IMR-90 (cell line): ENCODE data around the gene TAS2R8.

Experiments
- BHLHE40 ChIP-seq: fragments of 150-350 bp; IDR thresholded peaks from 2 replicates; pipeline ENCODE4 v1.6.1; 2016; ENCODE audit warnings: mild to moderate bottlenecking, low read depth, low read length
- CEBPB ChIP-seq: IDR thresholded peaks from 2 replicates; pipeline ENCODE4 v1.6.1; 2012; ENCODE audit warnings: low read depth, low read length, improper control_type of control experiment
- FOS ChIP-seq: fragments of 150-350 bp; IDR thresholded peaks from 2 replicates; pipeline ENCODE4 v1.6.1; 2016; ENCODE audit warnings: low read depth, low read length
- MAFK ChIP-seq: IDR thresholded peaks from 2 replicates; pipeline ENCODE4 v1.6.1; 2012; ENCODE audit warnings: low read depth, low read length, improper control_type of control experiment
- MXI1 ChIP-seq: IDR thresholded peaks from 2 replicates; pipeline ENCODE4 v1.6.1; 2012; ENCODE audit warnings: low read depth, mild to moderate bottlenecking, low read length, moderate library complexity, borderline replicate concordance
- NFE2L2 ChIP-seq: fragments of 150-350 bp; IDR thresholded peaks from 2 replicates; pipeline ENCODE4 v1.6.1; 2016; ENCODE audit warnings: low read depth, mild to moderate bottlenecking, low read length
- POLR2A ChIP-seq: IDR thresholded peaks from 2 replicates; pipeline ENCODE4 v1.6.1; 2012; ENCODE audit warnings: mild to moderate bottlenecking, low read depth, low read length
- RAD21 ChIP-seq: IDR thresholded peaks from 2 replicates; pipeline ENCODE4 v1.6.1; 2012; ENCODE audit warnings: low read length, improper control_type of control experiment
- RFX5 ChIP-seq: IDR thresholded peaks from 2 replicates; pipeline ENCODE4 v1.8.0; 2012; ENCODE audit warnings: low read depth, mild to moderate bottlenecking, low read length, moderate library complexity
- TF ChIP-seq, protein P1 (sequence below): conservative IDR thresholded peaks from 2 replicates; pipeline ENCODE4 v1.5.1; 2012; ENCODE audit warnings: mild to moderate bottlenecking, low read depth, low read length, improper control_type of control experiment
- TF ChIP-seq, protein P2 (sequence below): fragments of 150-350 bp; IDR thresholded peaks from 2 replicates; pipeline ENCODE4 v1.6.1; 2016; ENCODE audit warnings: low read depth, mild to moderate bottlenecking, low read length, moderate library complexity, borderline replicate concordance
- TF ChIP-seq, protein P3 (sequence below): fragments of 150-350 bp; IDR thresholded peaks from 2 replicates; pipeline ENCODE4 v1.6.1; 2017; ENCODE audit warnings: mild to moderate bottlenecking, antibody characterized with exemption, low read length, low read depth

DNA sequence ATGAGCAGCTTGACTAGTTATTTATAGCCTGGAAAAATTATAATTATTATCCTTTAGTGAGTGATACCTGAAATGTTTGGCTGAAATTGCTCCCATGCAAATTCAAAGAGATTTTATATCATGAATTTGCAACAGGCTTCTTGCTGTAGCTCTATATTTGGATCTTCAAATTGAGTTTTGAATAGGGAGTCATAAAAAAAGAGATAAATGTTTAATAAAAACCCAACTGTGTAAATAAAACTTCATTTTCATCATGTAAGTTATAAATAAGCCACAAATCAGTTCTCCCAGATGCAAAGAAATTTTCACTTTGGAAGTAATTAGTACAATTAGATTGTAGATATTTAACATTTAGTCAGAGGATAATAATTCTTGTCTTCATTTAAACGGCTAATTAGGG lies at the start of gene TAS2R8:
- TF ChIP-seq, protein P1, sequence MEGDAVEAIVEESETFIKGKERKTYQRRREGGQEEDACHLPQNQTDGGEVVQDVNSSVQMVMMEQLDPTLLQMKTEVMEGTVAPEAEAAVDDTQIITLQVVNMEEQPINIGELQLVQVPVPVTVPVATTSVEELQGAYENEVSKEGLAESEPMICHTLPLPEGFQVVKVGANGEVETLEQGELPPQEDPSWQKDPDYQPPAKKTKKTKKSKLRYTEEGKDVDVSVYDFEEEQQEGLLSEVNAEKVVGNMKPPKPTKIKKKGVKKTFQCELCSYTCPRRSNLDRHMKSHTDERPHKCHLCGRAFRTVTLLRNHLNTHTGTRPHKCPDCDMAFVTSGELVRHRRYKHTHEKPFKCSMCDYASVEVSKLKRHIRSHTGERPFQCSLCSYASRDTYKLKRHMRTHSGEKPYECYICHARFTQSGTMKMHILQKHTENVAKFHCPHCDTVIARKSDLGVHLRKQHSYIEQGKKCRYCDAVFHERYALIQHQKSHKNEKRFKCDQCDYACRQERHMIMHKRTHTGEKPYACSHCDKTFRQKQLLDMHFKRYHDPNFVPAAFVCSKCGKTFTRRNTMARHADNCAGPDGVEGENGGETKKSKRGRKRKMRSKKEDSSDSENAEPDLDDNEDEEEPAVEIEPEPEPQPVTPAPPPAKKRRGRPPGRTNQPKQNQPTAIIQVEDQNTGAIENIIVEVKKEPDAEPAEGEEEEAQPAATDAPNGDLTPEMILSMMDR = no peak
- TF ChIP-seq POLR2A (no peak), RFX5 (no peak), MXI1 (no peak), CEBPB (no peak), NFE2L2 (no peak), RAD21 (no peak), FOS (no peak), BHLHE40 (no peak), MAFK (no peak)
- TF ChIP-seq, protein P2, sequence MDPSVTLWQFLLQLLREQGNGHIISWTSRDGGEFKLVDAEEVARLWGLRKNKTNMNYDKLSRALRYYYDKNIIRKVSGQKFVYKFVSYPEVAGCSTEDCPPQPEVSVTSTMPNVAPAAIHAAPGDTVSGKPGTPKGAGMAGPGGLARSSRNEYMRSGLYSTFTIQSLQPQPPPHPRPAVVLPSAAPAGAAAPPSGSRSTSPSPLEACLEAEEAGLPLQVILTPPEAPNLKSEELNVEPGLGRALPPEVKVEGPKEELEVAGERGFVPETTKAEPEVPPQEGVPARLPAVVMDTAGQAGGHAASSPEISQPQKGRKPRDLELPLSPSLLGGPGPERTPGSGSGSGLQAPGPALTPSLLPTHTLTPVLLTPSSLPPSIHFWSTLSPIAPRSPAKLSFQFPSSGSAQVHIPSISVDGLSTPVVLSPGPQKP = no peak
- TF ChIP-seq, protein P3, sequence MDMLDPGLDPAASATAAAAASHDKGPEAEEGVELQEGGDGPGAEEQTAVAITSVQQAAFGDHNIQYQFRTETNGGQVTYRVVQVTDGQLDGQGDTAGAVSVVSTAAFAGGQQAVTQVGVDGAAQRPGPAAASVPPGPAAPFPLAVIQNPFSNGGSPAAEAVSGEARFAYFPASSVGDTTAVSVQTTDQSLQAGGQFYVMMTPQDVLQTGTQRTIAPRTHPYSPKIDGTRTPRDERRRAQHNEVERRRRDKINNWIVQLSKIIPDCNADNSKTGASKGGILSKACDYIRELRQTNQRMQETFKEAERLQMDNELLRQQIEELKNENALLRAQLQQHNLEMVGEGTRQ = no peak
